SK-N-SH (cell line): ENCODE data around the gene SH3RF1. TPM values are rescaled to one million over a fixed set of nuclear protein-coding genes. Genes with fewer than 3 reads are reported as not detected.

Experiments
- CTCF ChIA-PET: fragments of 300-600, 350-600 bp; formaldehyde crosslinking; extraction: SDS; loops from one replicate; lab custom pipeline; 2021; lab: Yijun Ruan, JAX
- POLR2A ChIA-PET: fragments of 350-600 bp; sonication (Branson Sonifier 250); formaldehyde crosslinking; extraction: SDS; loops from one replicate; lab custom pipeline; 2020; ENCODE audit warnings: antibody characterized with exemption, inconsistent platforms; lab: Yijun Ruan, JAX
- DNase-seq: peaks from one replicate; pipeline ENCODE4 v3.0.0; 2012
- H2AFZ ChIP-seq: fragments of 200-600 bp; sonication (generic); 2 replicates; pipeline ENCODE4 v1.8.1; 2016; ENCODE audit warnings: antibody characterized with exemption, mild to moderate bottlenecking, low read depth
- H3F3A ChIP-seq: fragments of 200-600 bp; sonication (generic); replicated peaks from 2 replicates; pipeline ENCODE3; 2016; ENCODE audit warnings: antibody characterized with exemption, mild to moderate bottlenecking; ENCODE audit not compliant: insufficient read depth
- H3K27ac ChIP-seq, 2 experiments: fragments of 200-500 bp in 1 of 2; fragments of 200-600 bp in 1 of 2; sonication (Bioruptor generic) in 1 of 2; sonication (generic), shearing (Covaris generic) in 1 of 2; 2 replicates each; pipeline versions ENCODE4 v1.5.1 to v1.6.1; 2014 to 2016; ENCODE audit warnings: low read depth in 2 of 2, inconsistent platforms in 1 of 2, low read length in 1 of 2, mild to moderate bottlenecking in 1 of 2, mixed read lengths in 1 of 2
- H3K27me3 ChIP-seq: fragments of 200-600 bp; sonication (generic), shearing (Covaris generic); 2 replicates; pipeline ENCODE4 v1.6.1; 2016; ENCODE audit warnings: mixed run types; ENCODE audit not compliant: insufficient read depth
- H3K36me3 ChIP-seq, 2 experiments: fragments of 200-500 bp in 1 of 2; fragments of 200-600 bp in 1 of 2; sonication (Bioruptor generic) in 1 of 2; sonication (generic) in 1 of 2; replicated peaks in 1 of 2; 2 replicates each; pipeline versions ENCODE3 to v1.5.1; 2014 to 2016; ENCODE audit warnings: low read length in 1 of 2, mild to moderate bottlenecking in 1 of 2; ENCODE audit not compliant: insufficient read depth in 2 of 2, control insufficient read depth in 1 of 2
- H3K4me1 ChIP-seq, 2 experiments: fragments of 200-500 bp in 1 of 2; fragments of 200-600 bp in 1 of 2; sonication (Bioruptor generic) in 1 of 2; sonication (generic), shearing (Covaris generic) in 1 of 2; 2 replicates each; pipeline versions ENCODE4 v1.5.1 to v1.6.1; 2014 to 2016; ENCODE audit warnings: low read depth in 1 of 2, low read length in 1 of 2, mixed run types in 1 of 2; ENCODE audit not compliant: insufficient read depth in 2 of 2, control insufficient read depth in 1 of 2
- H3K4me2 ChIP-seq: fragments of 200-600 bp; sonication (generic), shearing (Covaris generic); 2 replicates; pipeline ENCODE4 v1.6.1; 2017; ENCODE audit warnings: mixed run types
- H3K4me3 ChIP-seq, 2 experiments: fragments of 200-500 bp in 1 of 2; fragments of 200-600 bp in 1 of 2; sonication (Bioruptor generic) in 1 of 2; sonication (generic), shearing (Covaris generic) in 1 of 2; 2 replicates each; pipeline versions ENCODE4 v1.5.1 to v1.8.1; 2014 to 2016; ENCODE audit warnings: low read depth in 2 of 2, inconsistent platforms in 1 of 2, low read length in 1 of 2, mild to moderate bottlenecking in 1 of 2, mixed read lengths in 1 of 2, moderate library complexity in 1 of 2
- H3K79me2 ChIP-seq: fragments of 200-600 bp; sonication (generic); 2 replicates; pipeline ENCODE4 v1.8.1; 2017; ENCODE audit warnings: mild to moderate bottlenecking; ENCODE audit not compliant: insufficient read depth
- H3K9ac ChIP-seq: fragments of 200-600 bp; sonication (generic); 2 replicates; pipeline ENCODE4 v1.6.1; 2017; ENCODE audit warnings: mixed run types
- H3K9me2 ChIP-seq: fragments of 200-600 bp; sonication (generic); 2 replicates; pipeline ENCODE4 v1.6.1; 2017; ENCODE audit warnings: mixed run types
- H3K9me3 ChIP-seq: fragments of 200-600 bp; sonication (generic); 2 replicates; pipeline ENCODE4 v1.6.1; 2017; ENCODE audit warnings: mixed run types, mild to moderate bottlenecking, moderate library complexity
- H4K20me1 ChIP-seq: fragments of 200-600 bp; sonication (generic); 2 replicates; pipeline ENCODE4 v1.6.1; 2017; ENCODE audit warnings: mild to moderate bottlenecking, mixed run types; ENCODE audit not compliant: insufficient read depth
- FOSL2 ChIP-seq: IDR thresholded peaks from 2 replicates; pipeline ENCODE4 v1.4.0; 2012; ENCODE audit warnings: low read depth, mild to moderate bottlenecking, moderate library complexity, borderline replicate concordance
- FOXM1 ChIP-seq: IDR thresholded peaks from 2 replicates; pipeline ENCODE4 v1.4.0; 2012; ENCODE audit warnings: low read depth, mild to moderate bottlenecking
- YY1 ChIP-seq: IDR thresholded peaks from 2 replicates; pipeline ENCODE4 v1.4.0; 2012; ENCODE audit warnings: low read depth, mild to moderate bottlenecking
- WGBS: methylation state at CpG from one replicate; pipeline ENCODE4 v1.1.6; 2017; ENCODE audit warnings: low lambda C conversion rate; 5-methylcytosine and 5-hydroxymethylcytosine counted together
- polyA plus RNA-seq, 3 experiments: library from polyadenylated mRNA; depleted of rRNA; stranded (reverse); fragments of >200 nt; gene quantifications; 2 replicates each; pipeline ENCODE4 v1.2.3, GENCODE V29; 2012
- TF ChIP-seq, protein P1 (sequence below): IDR thresholded peaks from 2 replicates; pipeline ENCODE4 v1.4.0; 2012; ENCODE audit warnings: low read depth, borderline replicate concordance
- TF ChIP-seq, protein P2 (sequence below): IDR thresholded peaks from 2 replicates; pipeline ENCODE4; 2012

Gene SH3RF1
- polyA plus RNA-seq, 1 of the 3 experiments (the other 2 are of a cell fraction): 22.0 TPM

DNA sequence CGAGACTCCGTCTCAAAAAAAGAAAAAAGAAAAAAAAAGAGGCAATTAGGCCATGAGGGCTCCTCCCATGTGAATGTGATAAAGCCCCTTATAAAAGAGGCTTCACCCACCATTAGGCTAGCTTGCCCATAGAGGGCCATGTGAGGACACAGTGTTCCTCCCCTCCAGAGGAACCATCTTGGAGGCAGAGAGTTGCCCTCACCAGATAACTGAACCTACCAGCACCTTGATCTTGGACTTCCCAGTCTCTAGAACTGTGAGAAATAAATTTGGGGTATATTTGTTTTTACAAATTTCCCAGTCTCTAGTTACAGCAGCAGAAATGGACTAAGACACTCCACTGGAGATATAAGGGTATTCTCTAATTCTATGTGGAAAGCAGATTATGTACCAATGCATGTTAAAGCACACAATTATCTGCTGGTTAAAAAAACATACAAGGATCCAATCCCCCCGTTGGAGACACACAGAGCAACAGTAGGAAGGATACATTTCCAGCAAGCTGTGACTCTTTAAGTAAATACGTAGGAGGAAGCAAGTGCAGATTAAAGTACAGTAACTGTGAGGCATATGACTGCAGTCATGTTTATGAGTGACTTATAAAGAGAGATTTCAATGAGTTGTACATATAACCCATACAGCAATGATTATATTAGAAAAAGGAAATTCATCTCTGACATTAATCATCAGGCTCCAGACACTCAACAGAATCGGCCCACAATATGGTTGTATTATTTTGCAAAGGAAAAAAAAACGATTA lies 21.4 kb downstream of the SH3RF1 start:
- POLR2A ChIA-PET: no interaction called here
- peaks cover 100% of the 10 kb centered on the region for H3K79me2 ChIP-seq
- H3K9ac ChIP-seq: no peak overlapping the region
- H3K27ac ChIP-seq: peak overlapping the region; percentile 43 to 91; a peak in 3 of 4 replicates
- no peak for DNase-seq
- TF ChIP-seq, protein P1, sequence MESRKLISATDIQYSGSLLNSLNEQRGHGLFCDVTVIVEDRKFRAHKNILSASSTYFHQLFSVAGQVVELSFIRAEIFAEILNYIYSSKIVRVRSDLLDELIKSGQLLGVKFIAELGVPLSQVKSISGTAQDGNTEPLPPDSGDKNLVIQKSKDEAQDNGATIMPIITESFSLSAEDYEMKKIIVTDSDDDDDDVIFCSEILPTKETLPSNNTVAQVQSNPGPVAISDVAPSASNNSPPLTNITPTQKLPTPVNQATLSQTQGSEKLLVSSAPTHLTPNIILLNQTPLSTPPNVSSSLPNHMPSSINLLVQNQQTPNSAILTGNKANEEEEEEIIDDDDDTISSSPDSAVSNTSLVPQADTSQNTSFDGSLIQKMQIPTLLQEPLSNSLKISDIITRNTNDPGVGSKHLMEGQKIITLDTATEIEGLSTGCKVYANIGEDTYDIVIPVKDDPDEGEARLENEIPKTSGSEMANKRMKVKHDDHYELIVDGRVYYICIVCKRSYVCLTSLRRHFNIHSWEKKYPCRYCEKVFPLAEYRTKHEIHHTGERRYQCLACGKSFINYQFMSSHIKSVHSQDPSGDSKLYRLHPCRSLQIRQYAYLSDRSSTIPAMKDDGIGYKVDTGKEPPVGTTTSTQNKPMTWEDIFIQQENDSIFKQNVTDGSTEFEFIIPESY: no peak
- TF ChIP-seq, protein P2, sequence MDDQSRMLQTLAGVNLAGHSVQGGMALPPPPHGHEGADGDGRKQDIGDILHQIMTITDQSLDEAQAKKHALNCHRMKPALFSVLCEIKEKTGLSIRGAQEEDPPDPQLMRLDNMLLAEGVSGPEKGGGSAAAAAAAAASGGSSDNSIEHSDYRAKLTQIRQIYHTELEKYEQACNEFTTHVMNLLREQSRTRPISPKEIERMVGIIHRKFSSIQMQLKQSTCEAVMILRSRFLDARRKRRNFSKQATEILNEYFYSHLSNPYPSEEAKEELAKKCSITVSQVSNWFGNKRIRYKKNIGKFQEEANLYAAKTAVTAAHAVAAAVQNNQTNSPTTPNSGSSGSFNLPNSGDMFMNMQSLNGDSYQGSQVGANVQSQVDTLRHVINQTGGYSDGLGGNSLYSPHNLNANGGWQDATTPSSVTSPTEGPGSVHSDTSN: peak; percentile 14; the same call in 1 of the 2 replicates
- peak overlapping the region; percentile 28; the same call in 1 of the 2 replicates for H3K4me2 ChIP-seq
- CTCF ChIA-PET: interaction anchor here (0.5 to 1.1 kb wide), 2 partner anchors 20 to 211 kb away, joined by 3 to 4 read pairs; no protein-coding TSS in a partner anchor
- no peaks in the 10 kb centered on the region for H3K27me3 ChIP-seq
- H3K4me3 ChIP-seq: no peak overlapping the region
- no peaks in the 10 kb centered on the region for H3K9me2 ChIP-seq
- peaks cover 94% of the 10 kb centered on the region for H4K20me1 ChIP-seq
- no peak overlapping the region for H2AFZ ChIP-seq
- H3K4me1 ChIP-seq: peaks cover 35 to 57% of the 10 kb centered on the region in 2 experiments
- H3F3A ChIP-seq: peaks cover 37% of the 10 kb centered on the region
- H3K36me3 ChIP-seq: peaks cover 0 to 18% of the 10 kb centered on the region in 2 experiments
- H3K9me3 ChIP-seq: no peaks in the 10 kb centered on the region
- WGBS: 52% methylated on average over 6 of the region's 6 CpGs

DNA sequence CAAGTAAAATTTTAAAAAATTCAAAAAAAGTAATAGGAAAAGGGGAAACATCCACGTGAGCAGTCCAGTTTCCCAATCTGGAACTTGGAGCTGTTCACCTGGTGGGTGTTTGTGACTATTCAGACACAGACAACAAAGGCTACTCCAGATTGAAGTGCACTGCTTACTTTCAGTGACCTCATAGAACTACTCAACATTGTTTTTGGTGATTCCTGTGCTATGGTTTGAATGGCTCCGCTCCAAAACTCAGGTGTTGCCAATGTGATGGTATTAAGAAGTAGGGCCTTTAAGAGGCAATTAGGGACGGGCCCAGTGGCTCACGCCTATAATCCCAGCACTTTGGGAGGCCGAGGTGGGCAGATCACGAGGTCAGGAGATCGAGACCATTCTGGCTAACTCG lies 22.1 kb downstream of the SH3RF1 start:
- H3K4me2 ChIP-seq: no peak overlapping the region
- ChIA-PET POLR2A (no interaction called here), CTCF (interaction anchor here (1.1 kb wide), 1 partner anchor 21 kb away, joined by 3 read pairs; no protein-coding TSS in a partner anchor)
- H4K20me1 ChIP-seq: peaks cover 95% of the 10 kb centered on the region
- H2AFZ ChIP-seq: no peak overlapping the region
- H3K79me2 ChIP-seq: peaks cover 100% of the 10 kb centered on the region
- H3K27me3 ChIP-seq: no peaks in the 10 kb centered on the region
- 100% methylated on average over 8 of the region's 8 CpGs for WGBS
- peaks cover 0 to 18% of the 10 kb centered on the region in 2 experiments for H3K36me3 ChIP-seq
- H3K9me2 ChIP-seq: no peaks in the 10 kb centered on the region
- TF ChIP-seq FOSL2 (no peak), YY1 (no peak), FOXM1 (no peak)
- H3K4me1 ChIP-seq: peaks cover 31 to 62% of the 10 kb centered on the region in 2 experiments
- DNase-seq: no peak
- peaks cover 30% of the 10 kb centered on the region for H3F3A ChIP-seq
- H3K9me3 ChIP-seq: no peaks in the 10 kb centered on the region
- H3K9ac ChIP-seq: no peak overlapping the region
- peak overlapping the region in 1 of 2 experiments; percentile 91; a peak in 2 of 4 replicates for H3K27ac ChIP-seq
- H3K4me3 ChIP-seq: no peak overlapping the region
